Uterus (tissue), 4 donors: ENCODE results near the gene MARCHF9. TPM values are rescaled to one million over a fixed set of nuclear protein-coding genes. Genes with fewer than 3 reads are reported as not detected.

Source experiments
- DNase-seq, 2 donors: peaks; one replicate each; pipeline ENCODE4 v3.0.0-alpha.2; 2019 to 2020
- H3K27ac ChIP-seq, 2 donors: fragments of 200-600 bp; sonication (generic); 1 replicate in 1 of 2; 2 replicates in 1 of 2; pipeline ENCODE4 v1.5.1; 2016 to 2018
- H3K27me3 ChIP-seq, 2 donors: fragments of 200-600 bp; sonication (generic); one replicate each; pipeline ENCODE4 v1.5.1; 2018 to 2019; ENCODE audit warnings: control low read depth in 1 of 2
- H3K36me3 ChIP-seq, 2 donors: fragments of 200-600 bp; sonication (generic); one replicate each; pipeline ENCODE4 v1.5.1; 2019; ENCODE audit warnings: control low read depth in 1 of 2
- H3K4me1 ChIP-seq, 2 donors: fragments of 200-600 bp; sonication (generic); one replicate each; pipeline ENCODE4 v1.5.1; 2018 to 2019; ENCODE audit warnings: control low read depth in 1 of 2
- H3K4me3 ChIP-seq, 2 donors: fragments of 200-600 bp; sonication (generic); 1 replicate in 1 of 2; 2 replicates in 1 of 2; pipeline ENCODE4 v1.5.1; 2018 to 2019; ENCODE audit warnings: mild to moderate bottlenecking in 1 of 2
- H3K9me3 ChIP-seq, 2 donors: fragments of 200-600 bp; sonication (generic); one replicate each; pipeline ENCODE4 v1.5.1; 2019; ENCODE audit warnings: control low read depth in 1 of 2
- POLR2A ChIP-seq, 2 donors: fragments of 450-650 bp; IDR thresholded peaks; one replicate each; pipeline ENCODE4 v1.6.1; 2016; ENCODE audit warnings: antibody characterized with exemption in 2 of 2, mild to moderate bottlenecking in 1 of 2, moderate library complexity in 1 of 2
- intact Hi-C: fragments of 100-400 bp; cut with DNase I; formaldehyde crosslinking; loops from one replicate; pipeline ENCODE4 v1.15.1; 2023; ENCODE audit warnings: low total_unique reads
- total RNA-seq, 4 donors: library from RNA; depleted of rRNA in 3 of 4; stranded (reverse); fragments of >200 nt in 3 of 4; gene quantifications; one replicate each; pipeline versions ENCODE4 v1.1.0 to v1.2.4, GENCODE V29; 2014 to 2023
- TF ChIP-seq, protein P1 (sequence below), 4 experiments: fragments of 200-600 bp in 2 of 4; fragments of 450-650 bp in 2 of 4; sonication (generic) in 2 of 4; IDR thresholded peaks; one replicate each; pipeline ENCODE4 v1.5.1; 2016 to 2019; ENCODE audit warnings: antibody characterized with exemption in 4 of 4, mild to moderate bottlenecking in 2 of 4, moderate library complexity in 1 of 4
- donor health status: DM: yes; HTN: yes; CAD: no.

MARCHF9 gene
- total RNA-seq, 4 donors from 2014 or later, result 5.1 to 7.6 (median 6.8) TPM; not detected in 1

DNA sequence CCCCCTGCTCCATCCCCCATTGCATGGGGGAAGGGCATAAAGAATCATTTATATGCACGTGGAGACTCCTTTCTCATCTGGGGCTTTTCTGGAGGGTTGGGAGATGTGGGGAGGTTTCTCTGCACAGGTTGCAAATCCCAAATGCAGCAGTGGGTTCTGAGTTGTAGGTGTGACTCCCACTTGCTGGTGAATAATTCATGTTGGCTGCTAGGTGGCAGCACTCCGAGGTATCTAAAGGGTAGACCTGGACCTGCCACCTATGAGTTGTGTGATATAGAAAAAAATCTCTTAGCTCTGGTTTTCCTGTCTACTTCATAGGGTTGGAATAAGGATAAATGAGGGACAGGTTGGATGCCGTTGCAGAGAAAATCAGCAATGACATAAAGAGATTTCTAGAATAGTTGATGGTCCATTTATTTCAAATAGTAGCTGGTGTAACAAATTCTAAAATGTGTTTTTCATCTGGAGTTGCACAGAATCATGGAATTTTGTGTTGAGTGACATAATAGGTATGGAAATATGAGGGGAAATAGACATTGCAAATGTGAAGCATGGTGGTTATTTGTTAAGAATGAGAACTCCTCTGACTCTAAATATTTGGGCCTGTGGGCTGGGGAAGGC, 4.6 kb downstream of the MARCHF9 start:
- no peak for TF ChIP-seq POLR2A (IDR thresholded peaks at IDR 0.05)
- TF ChIP-seq, protein P1, sequence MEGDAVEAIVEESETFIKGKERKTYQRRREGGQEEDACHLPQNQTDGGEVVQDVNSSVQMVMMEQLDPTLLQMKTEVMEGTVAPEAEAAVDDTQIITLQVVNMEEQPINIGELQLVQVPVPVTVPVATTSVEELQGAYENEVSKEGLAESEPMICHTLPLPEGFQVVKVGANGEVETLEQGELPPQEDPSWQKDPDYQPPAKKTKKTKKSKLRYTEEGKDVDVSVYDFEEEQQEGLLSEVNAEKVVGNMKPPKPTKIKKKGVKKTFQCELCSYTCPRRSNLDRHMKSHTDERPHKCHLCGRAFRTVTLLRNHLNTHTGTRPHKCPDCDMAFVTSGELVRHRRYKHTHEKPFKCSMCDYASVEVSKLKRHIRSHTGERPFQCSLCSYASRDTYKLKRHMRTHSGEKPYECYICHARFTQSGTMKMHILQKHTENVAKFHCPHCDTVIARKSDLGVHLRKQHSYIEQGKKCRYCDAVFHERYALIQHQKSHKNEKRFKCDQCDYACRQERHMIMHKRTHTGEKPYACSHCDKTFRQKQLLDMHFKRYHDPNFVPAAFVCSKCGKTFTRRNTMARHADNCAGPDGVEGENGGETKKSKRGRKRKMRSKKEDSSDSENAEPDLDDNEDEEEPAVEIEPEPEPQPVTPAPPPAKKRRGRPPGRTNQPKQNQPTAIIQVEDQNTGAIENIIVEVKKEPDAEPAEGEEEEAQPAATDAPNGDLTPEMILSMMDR (IDR thresholded peaks at IDR 0.05), result no peak
- no peak for DNase-seq
- H3K4me1 ChIP-seq, result peaks cover 0 to 12% of the 10 kb centered on the region in 2 donors
- no peaks in the 10 kb centered on the region for H3K9me3 ChIP-seq
- intact Hi-C loops, result no loop called here
- H3K27me3 ChIP-seq, result peaks cover 15 to 23% of the 10 kb centered on the region in 2 donors
- no peaks in the 10 kb centered on the region for H3K36me3 ChIP-seq
- no peak overlapping the region for H3K27ac ChIP-seq
- H3K4me3 ChIP-seq, result no peak overlapping the region

DNA sequence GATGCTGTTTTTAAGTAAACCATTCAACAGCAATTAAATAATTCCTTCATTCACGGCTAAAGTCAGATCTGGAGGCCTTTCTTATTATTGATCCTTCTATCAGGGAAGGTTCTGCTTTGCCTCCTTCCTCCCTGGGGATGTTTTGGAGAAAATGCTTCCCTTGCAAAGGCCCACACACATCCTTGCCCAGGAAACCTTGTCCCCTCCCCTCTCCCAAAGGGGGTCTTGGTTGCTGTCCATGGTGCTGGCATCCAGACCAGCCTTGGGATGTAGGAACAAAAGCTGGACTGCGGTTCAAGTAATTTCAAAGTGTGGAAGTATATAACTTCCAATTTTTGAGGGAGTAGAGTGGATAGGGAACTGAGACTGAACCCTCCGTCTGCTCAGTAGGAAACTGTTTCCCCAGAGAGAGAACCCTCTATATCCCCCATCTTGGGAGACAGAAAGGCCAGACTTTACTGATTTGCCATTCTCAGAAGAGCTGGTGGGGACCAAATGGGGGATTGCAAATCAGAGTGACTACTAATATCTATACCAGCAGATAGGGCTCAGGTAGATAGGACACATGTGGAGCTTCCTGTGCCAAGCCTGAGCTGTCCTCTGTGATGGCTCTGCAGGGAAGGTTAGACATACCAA, 5.6 kb downstream of the MARCHF9 start:
- H3K4me3 ChIP-seq, result no peak overlapping the region
- DNase-seq, result no peak
- H3K4me1 ChIP-seq, result peaks cover 0 to 15% of the 10 kb centered on the region in 2 donors
- H3K36me3 ChIP-seq, result no peaks in the 10 kb centered on the region
- H3K27ac ChIP-seq, result no peak overlapping the region
- peaks cover 24 to 26% of the 10 kb centered on the region in 2 donors for H3K27me3 ChIP-seq
- intact Hi-C loops, result no loop called here
- H3K9me3 ChIP-seq, result no peaks in the 10 kb centered on the region
- no peak for TF ChIP-seq POLR2A (IDR thresholded peaks at IDR 0.05)
- TF ChIP-seq, protein P1 (IDR thresholded peaks at IDR 0.05), result no peak

DNA sequence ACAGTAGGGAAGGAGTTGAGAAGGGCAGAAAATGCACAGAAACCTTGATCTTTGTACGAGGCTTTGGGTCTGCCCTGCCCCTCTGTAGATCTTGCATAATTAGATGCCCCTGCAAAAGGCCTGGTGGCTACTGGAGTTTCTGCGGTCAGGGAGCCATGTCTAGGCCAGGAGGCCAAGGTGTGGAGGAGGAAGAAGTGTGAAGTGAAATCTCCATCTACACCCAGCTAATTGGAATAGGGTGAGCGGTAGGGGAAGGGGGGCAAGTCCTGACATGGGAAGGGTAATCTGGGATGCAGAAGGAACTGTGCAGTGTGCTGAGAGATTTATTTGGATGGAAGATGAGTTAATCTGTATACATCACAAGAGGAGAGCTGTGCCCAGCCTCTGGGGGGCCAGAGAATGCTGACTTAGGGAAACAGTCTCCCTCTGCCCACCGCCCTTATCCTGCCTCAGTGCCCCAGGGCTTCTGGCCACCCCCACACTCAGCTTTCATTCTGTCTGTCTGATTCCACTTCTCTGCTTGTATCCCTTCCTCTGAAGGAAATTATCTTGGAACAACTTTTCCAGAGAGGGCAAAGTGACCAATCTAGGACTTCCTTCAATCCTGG, 6.6 kb downstream of the MARCHF9 start:
- H3K9me3 ChIP-seq, result no peaks in the 10 kb centered on the region
- peaks cover 0 to 13% of the 10 kb centered on the region in 2 donors for H3K4me1 ChIP-seq
- no peak for DNase-seq
- H3K36me3 ChIP-seq, result no peaks in the 10 kb centered on the region
- H3K27ac ChIP-seq, result no peak overlapping the region
- H3K4me3 ChIP-seq, result no peak overlapping the region
- TF ChIP-seq, protein P1 (IDR thresholded peaks at IDR 0.05), result no peak
- no peak for TF ChIP-seq POLR2A (IDR thresholded peaks at IDR 0.05)
- intact Hi-C loops, result no loop called here
- H3K27me3 ChIP-seq, result peaks cover 24 to 26% of the 10 kb centered on the region in 2 donors

DNA sequence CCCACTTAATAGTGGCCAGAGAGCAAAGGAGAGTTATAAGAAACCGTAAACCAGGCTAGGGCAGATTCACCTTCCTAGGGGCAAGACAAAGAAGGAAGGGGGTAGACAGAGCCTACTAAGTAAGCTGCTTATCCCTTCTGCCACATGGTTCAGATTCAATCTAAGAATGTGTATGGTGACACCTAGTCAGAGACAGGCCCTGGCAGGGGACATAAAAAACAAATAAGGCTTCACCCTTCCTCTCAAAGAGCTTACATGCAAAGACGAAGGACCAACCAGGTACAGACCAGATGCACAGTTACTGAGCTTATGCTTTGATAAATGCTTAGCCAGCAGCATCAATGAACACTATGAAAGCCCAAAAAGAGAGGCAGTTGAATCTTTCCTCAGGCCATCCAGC, 7.6 kb downstream of the MARCHF9 start:
- Histone ChIP-seq H3K9me3 (no peaks in the 10 kb centered on the region), H3K27ac (no peak overlapping the region), H3K36me3 (no peaks in the 10 kb centered on the region), H3K27me3 (peaks cover 24 to 26% of the 10 kb centered on the region in 2 donors), H3K4me3 (no peak overlapping the region), H3K4me1 (peaks cover 0 to 13% of the 10 kb centered on the region in 2 donors)
- DNase-seq, result no peak
- TF ChIP-seq POLR2A (IDR thresholded peaks at IDR 0.05), result no peak
- TF ChIP-seq, protein P1 (IDR thresholded peaks at IDR 0.05), result no peak
- intact Hi-C loops, result no loop called here
